CD4-positive, alpha-beta memory T cell (primary cell): ENCODE data around the gene CTTNBP2. TPM values are rescaled to one million over a fixed set of nuclear protein-coding genes. Genes with fewer than 3 reads are reported as not detected.

ENCODE experiments used
- CTCF ChIA-PET: fragments of 350-600 bp; sonication (Branson Sonifier 250); formaldehyde crosslinking; loops from one replicate; lab custom pipeline; 2021; ENCODE audit warnings: inconsistent platforms; ENCODE audit not compliant: partially characterized antibody; lab: Charles Lee
- POLR2A ChIA-PET: fragments of 350-600 bp; sonication (Branson Sonifier 250); formaldehyde crosslinking; loops from one replicate; lab custom pipeline; 2021; ENCODE audit not compliant: partially characterized antibody; lab: Charles Lee
- DNase-seq, 5 donors: peaks; one replicate each; pipeline versions ENCODE4 v3.0.0 to v3.0.0-alpha.2; 2020 to 2022; ENCODE audit warnings: mixed read lengths in 1 of 5
- H3K27ac ChIP-seq: one replicate; pipeline ENCODE4 v1.7.0; 2013; ENCODE audit warnings: low read depth, low read length
- H3K27me3 ChIP-seq: 2 replicates; pipeline ENCODE4 v1.7.0; 2013; ENCODE audit warnings: mild to moderate bottlenecking, low read length, moderate library complexity; ENCODE audit not compliant: insufficient read depth
- H3K36me3 ChIP-seq: 2 replicates; pipeline ENCODE4 v1.7.0; 2013; ENCODE audit warnings: mild to moderate bottlenecking, low read length, moderate library complexity; ENCODE audit not compliant: insufficient read depth
- H3K4me1 ChIP-seq: 2 replicates; pipeline ENCODE4 v1.7.0; 2013; ENCODE audit warnings: mild to moderate bottlenecking, low read length, moderate library complexity; ENCODE audit not compliant: insufficient read depth
- H3K4me3 ChIP-seq, 2 donors: one replicate each; pipeline ENCODE4 v1.7.0; 2013; ENCODE audit warnings: low read length in 2 of 2, mild to moderate bottlenecking in 1 of 2
- H3K9me3 ChIP-seq, 2 donors: one replicate each; pipeline ENCODE4 v1.7.0; 2013; ENCODE audit warnings: low read length in 2 of 2, control low read depth in 1 of 2; ENCODE audit not compliant: control insufficient read depth in 1 of 2
- H3K27ac Mint-ChIP-seq, 7 donors: one replicate each; pipeline ENCODE4 v1.8.0; 2020 to 2021; ENCODE audit warnings: mixed read lengths in 7 of 7, mild to moderate bottlenecking in 6 of 7, inconsistent platforms in 3 of 7, moderate library complexity in 3 of 7
- H3K27me3 Mint-ChIP-seq, 2 donors: one replicate each; pipeline ENCODE4 v1.8.0; 2020 to 2021; ENCODE audit warnings: mixed read lengths in 2 of 2
- H3K36me3 Mint-ChIP-seq, 2 donors: one replicate each; pipeline ENCODE4 v1.8.0; 2020 to 2021; ENCODE audit warnings: mixed read lengths in 2 of 2, inconsistent platforms in 1 of 2, mild to moderate bottlenecking in 1 of 2
- H3K4me1 Mint-ChIP-seq, 4 donors: one replicate each; pipeline ENCODE4 v1.8.0; 2020 to 2021; ENCODE audit warnings: mixed read lengths in 4 of 4, mild to moderate bottlenecking in 1 of 4
- H3K4me3 Mint-ChIP-seq, 8 donors: one replicate each; pipeline ENCODE4 v1.8.0; 2020 to 2021; ENCODE audit warnings: mixed read lengths in 8 of 8, mild to moderate bottlenecking in 7 of 8, moderate library complexity in 6 of 8, inconsistent platforms in 3 of 8
- H3K9me3 Mint-ChIP-seq, 8 donors: one replicate each; pipeline ENCODE4 v1.8.0; 2020 to 2021; ENCODE audit warnings: mixed read lengths in 8 of 8, mild to moderate bottlenecking in 5 of 8, inconsistent platforms in 3 of 8, moderate library complexity in 1 of 8
- intact Hi-C: fragments of 100-400 bp; cut with micrococcal nuclease; formaldehyde crosslinking; loops from one replicate; pipeline ENCODE4 v1.15.1; 2023
- polyA plus RNA-seq, 2 donors: library from polyadenylated mRNA; unstranded; fragments of 300-500 nt; fragmentation: Illumina TruSeq; gene quantifications; one replicate each; pipeline ENCODE4 v1.2.3, GENCODE V29; 2021
- total RNA-seq, 2 experiments: library from RNA; stranded (reverse); gene quantifications; one replicate each; pipeline ENCODE4 v1.2.3, GENCODE V29; 2021

The CTTNBP2 gene
- total and polyA plus RNA-seq, 4 experiments from 2014 or later, result not detected

DNA sequence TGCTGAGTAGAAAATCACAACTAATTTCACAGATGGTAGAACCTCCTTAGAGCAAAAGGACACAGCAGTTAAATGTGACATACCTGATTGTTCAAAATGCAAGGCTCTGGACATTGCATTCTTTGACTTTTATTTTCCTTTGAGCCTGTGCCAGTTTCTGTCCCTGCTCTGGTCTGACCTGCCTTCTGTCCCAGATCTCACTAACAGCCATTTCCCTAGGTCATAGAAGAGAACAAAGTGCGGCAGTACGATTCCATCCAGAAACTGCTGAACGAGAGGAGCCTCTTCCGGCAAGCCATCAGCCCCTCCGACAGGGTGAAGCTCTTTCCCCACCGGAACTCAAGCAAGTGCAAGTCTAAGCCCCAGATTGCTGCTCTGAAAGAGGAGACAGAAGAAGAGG, 206.6 kb downstream of the CTTNBP2 start:
- no peaks in the 10 kb centered on the region for H3K36me3 Mint-ChIP-seq
- POLR2A ChIA-PET, result no interaction called here

DNA sequence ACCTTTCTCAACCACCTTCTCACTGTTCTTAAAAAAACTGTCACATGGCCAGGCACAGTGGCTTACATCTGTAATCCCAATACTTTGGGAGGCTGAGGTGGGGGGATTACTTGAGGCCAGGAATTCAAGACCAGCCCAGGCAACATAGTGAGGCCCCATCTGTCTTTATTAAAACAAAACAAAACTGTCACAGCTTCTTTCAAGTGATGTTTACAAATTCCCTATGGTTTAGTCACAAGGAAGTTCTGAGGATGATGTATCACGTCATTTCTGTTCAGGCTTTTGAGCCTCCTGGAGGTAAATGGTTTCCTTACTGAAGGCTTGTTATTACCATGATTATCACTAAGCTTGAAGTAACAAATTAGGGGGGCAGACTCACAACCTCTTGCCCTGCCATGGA, 207.2 kb downstream of the CTTNBP2 start:
- Mint-ChIP-seq H3K4me1 (no peaks in the 10 kb centered on the region), H3K9me3 (peaks cover 0 to 7% (median 0%) of the 10 kb centered on the region in 8 donors), H3K36me3 (no peaks in the 10 kb centered on the region), H3K4me3 (no peak overlapping the region), H3K27ac (no peak overlapping the region), H3K27me3 (no peaks in the 10 kb centered on the region)
- ChIA-PET POLR2A (no interaction called here), CTCF (no interaction called here)
- H3K4me1 ChIP-seq, result no peaks in the 10 kb centered on the region
- H3K9me3 ChIP-seq, result no peaks in the 10 kb centered on the region
- no peaks in the 10 kb centered on the region for H3K27me3 ChIP-seq
- H3K36me3 ChIP-seq, result no peaks in the 10 kb centered on the region
- intact Hi-C loops, result no loop called here
- DNase-seq, result no peak
- no peak overlapping the region for H3K27ac ChIP-seq
- no peak overlapping the region for H3K4me3 ChIP-seq

More for the DNA sequence above, 206.6 kb downstream of the CTTNBP2 start:
- no peak overlapping the region for H3K27ac Mint-ChIP-seq
- DNase-seq, result no peak
- H3K4me1 Mint-ChIP-seq, result no peaks in the 10 kb centered on the region
- Histone ChIP-seq H3K9me3 (no peaks in the 10 kb centered on the region), H3K36me3 (no peaks in the 10 kb centered on the region), H3K4me1 (no peaks in the 10 kb centered on the region), H3K4me3 (no peak overlapping the region), H3K27ac (no peak overlapping the region), H3K27me3 (no peaks in the 10 kb centered on the region)
- intact Hi-C loops, result no loop called here
- CTCF ChIA-PET, result no interaction called here
- H3K4me3 Mint-ChIP-seq, result no peak overlapping the region
- H3K27me3 Mint-ChIP-seq, result no peaks in the 10 kb centered on the region
- H3K9me3 Mint-ChIP-seq, result peaks cover 0 to 8% (median 0%) of the 10 kb centered on the region in 8 donors

DNA sequence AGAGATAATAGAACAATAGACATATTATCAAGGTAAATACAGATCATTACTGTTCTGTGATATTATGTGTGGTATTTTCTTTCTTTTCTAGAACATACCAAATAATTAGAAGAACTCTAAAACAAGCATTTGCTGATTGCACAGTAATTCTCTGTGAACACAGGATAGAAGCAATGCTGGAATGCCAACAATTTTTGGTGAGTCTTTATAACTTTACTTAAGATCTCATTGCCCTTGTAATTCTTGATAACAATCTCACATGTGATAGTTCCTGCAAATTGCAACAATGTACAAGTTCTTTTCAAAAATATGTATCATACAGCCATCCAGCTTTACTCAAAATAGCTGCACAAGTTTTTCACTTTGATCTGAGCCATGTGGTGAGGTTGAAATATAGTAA, 207.9 kb downstream of the CTTNBP2 start:
- no peak for DNase-seq
- H3K27me3 ChIP-seq, result no peaks in the 10 kb centered on the region
- Mint-ChIP-seq H3K36me3 (no peaks in the 10 kb centered on the region), H3K4me1 (no peaks in the 10 kb centered on the region), H3K27me3 (no peaks in the 10 kb centered on the region), H3K4me3 (no peak overlapping the region), H3K9me3 (peaks cover 0 to 5% (median 0%) of the 10 kb centered on the region in 8 donors), H3K27ac (no peak overlapping the region)
- H3K36me3 ChIP-seq, result no peaks in the 10 kb centered on the region
- intact Hi-C loops, result no loop called here
- H3K4me3 ChIP-seq, result no peak overlapping the region
- no peak overlapping the region for H3K27ac ChIP-seq
- POLR2A ChIA-PET, result no interaction called here
- H3K4me1 ChIP-seq, result no peaks in the 10 kb centered on the region
- CTCF ChIA-PET, result no interaction called here
- no peaks in the 10 kb centered on the region for H3K9me3 ChIP-seq

DNA sequence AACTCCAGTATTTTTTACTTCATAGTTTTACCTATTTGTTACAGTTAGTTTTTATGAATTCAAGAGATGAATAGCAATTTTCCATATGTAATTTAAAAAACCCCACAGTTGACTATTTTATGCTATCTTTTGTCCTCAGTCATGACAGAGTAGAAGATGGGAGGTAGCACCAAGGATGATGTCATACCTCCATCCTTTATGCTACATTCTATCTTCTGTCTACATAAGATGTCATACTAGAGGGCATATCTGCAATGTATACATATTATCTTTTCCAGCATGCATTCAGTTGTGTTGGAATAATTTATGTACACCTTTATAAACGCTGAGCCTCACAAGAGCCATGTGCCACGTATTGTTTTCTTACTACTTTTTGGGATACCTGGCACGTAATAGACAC, 209.2 kb downstream of the CTTNBP2 start:
- Histone ChIP-seq H3K9me3 (no peaks in the 10 kb centered on the region), H3K27ac (no peak overlapping the region), H3K4me1 (no peaks in the 10 kb centered on the region), H3K4me3 (no peak overlapping the region), H3K36me3 (no peaks in the 10 kb centered on the region), H3K27me3 (no peaks in the 10 kb centered on the region)
- intact Hi-C loops, result no loop called here
- DNase-seq, result no peak
- Mint-ChIP-seq H3K9me3 (peaks cover 0 to 5% (median 0%) of the 10 kb centered on the region in 8 donors), H3K27me3 (no peaks in the 10 kb centered on the region), H3K4me3 (no peak overlapping the region), H3K27ac (no peak overlapping the region), H3K36me3 (no peaks in the 10 kb centered on the region), H3K4me1 (no peaks in the 10 kb centered on the region)
- ChIA-PET POLR2A (no interaction called here), CTCF (no interaction called here)

DNA sequence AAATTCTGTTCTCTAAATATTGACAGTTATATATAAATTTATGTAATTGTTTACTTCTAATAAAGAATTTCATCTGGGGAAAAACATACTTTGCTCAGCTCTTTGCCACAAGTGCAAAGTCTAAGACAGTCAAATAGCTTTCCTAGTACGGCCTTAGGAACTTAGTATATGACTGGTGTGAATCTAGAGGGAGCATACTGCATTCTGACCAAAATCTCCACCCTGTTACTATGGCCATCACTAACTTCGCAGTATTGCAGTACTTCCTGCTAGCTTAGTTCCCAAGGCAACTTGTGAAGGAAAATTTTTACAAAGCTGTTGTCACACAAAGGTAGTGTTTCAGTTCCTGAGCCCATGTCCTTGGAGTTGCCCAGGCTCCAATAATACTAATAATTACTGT, 211.9 kb downstream of the CTTNBP2 start:
- H3K27me3 ChIP-seq, result no peaks in the 10 kb centered on the region
- intact Hi-C loops, result no loop called here

More for the DNA sequence above, 211.9 kb downstream of the CTTNBP2 start:
- Histone ChIP-seq H3K9me3 (no peaks in the 10 kb centered on the region), H3K4me1 (no peaks in the 10 kb centered on the region), H3K4me3 (no peak overlapping the region), H3K27ac (no peak overlapping the region), H3K36me3 (no peaks in the 10 kb centered on the region)
- ChIA-PET CTCF (no interaction called here), POLR2A (no interaction called here)
- DNase-seq, result no peak
- H3K4me3 Mint-ChIP-seq, result no peak overlapping the region
- no peaks in the 10 kb centered on the region for H3K36me3 Mint-ChIP-seq
- H3K27ac Mint-ChIP-seq, result no peak overlapping the region
- H3K27me3 Mint-ChIP-seq, result no peaks in the 10 kb centered on the region
- H3K4me1 Mint-ChIP-seq, result no peaks in the 10 kb centered on the region
- peaks cover 0 to 5% (median 0%) of the 10 kb centered on the region in 8 donors for H3K9me3 Mint-ChIP-seq
